ENCODE results near the gene SPART. TPM values are rescaled to one million over a fixed set of nuclear protein-coding genes. Genes with fewer than 3 reads are reported as not detected.

Gene SPART
- total RNA-seq, 4 donors from 2014 or later, result 79.1 to 117 (median 89.6) TPM

DNA sequence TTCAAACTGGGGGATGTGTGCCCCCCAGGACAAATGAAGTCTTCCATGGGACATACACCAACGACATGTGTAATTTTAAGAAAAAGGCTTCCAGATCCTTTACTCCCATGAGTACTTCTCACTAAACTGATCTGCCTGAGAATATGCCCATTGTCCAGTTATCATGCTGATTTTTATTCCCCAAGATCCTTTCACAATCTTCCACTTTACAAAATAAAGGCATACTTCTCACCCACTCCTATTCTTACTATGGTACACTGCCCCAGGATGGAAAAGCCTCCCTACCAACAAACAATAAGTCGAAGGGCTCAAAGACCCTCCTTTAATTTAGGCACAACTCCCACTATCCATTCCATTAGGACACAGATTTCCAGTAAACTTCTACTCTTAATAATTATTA is 3.5 kb downstream of the SPART start:
- TF ChIP-seq, protein P1, sequence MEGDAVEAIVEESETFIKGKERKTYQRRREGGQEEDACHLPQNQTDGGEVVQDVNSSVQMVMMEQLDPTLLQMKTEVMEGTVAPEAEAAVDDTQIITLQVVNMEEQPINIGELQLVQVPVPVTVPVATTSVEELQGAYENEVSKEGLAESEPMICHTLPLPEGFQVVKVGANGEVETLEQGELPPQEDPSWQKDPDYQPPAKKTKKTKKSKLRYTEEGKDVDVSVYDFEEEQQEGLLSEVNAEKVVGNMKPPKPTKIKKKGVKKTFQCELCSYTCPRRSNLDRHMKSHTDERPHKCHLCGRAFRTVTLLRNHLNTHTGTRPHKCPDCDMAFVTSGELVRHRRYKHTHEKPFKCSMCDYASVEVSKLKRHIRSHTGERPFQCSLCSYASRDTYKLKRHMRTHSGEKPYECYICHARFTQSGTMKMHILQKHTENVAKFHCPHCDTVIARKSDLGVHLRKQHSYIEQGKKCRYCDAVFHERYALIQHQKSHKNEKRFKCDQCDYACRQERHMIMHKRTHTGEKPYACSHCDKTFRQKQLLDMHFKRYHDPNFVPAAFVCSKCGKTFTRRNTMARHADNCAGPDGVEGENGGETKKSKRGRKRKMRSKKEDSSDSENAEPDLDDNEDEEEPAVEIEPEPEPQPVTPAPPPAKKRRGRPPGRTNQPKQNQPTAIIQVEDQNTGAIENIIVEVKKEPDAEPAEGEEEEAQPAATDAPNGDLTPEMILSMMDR (IDR thresholded peaks at IDR 0.05; ENCODE audit: low read depth), result no peak

DNA sequence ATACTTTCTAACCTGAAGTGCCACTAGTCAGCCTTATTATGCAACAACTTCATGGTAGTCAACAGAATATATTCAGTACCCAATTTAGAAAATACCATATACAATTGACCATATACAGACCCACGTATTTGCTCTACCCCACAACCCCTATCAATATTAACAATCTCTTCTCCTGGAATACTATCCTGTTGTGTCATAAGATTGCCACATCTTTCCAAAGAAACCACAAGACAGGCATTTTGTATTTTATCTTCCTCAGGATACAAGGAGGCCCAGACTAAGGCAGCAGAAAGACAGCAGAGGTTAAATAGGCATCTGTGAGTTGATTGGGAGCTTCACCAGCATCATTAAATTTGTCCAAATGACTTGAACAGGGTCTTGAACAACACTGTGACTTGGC is 4.5 kb downstream of the SPART start:
- TF ChIP-seq, protein P1 (IDR thresholded peaks at IDR 0.05; ENCODE audit: low read depth), result no peak

GRCh38 chr13:36339600-36340155 is 6.5 kb downstream of the SPART start:
- TF ChIP-seq, protein P1 (IDR thresholded peaks at IDR 0.05; ENCODE audit: low read depth), result no peak

DNA sequence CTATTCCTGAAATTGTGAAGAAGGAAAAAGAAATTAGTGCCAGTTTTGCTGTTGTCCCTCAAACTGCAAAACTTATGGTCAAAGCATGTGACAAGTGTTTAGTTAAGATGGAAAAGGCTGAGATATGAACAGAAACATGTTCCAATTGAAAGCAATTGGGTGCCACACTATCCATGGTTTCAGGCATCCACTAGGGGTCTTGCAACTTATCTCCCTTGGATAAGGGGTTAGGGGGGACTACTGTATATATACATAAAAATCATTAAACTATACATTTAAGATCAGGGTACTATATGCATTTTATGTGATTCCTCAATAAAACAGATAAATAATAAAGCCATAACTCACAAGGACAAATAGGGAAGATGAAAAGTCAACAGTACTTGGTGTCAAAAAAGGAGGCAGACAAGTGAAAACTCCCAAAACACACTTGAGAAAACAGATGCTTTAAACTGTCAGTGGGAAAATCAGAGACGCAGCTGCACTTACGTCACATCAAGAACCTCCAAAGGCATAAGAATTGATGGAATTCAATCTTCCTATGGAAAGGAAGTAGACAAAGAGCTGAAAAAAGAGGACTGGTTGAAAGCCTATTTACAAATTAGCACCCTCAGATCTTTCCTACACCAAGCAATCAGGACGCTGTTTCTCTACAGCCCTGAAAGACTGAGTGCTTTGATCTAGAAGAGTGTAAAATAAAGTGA is 8.1 kb downstream of the SPART start:
- TF ChIP-seq, protein P1 (IDR thresholded peaks at IDR 0.05; ENCODE audit: low read depth), result no peak

DNA sequence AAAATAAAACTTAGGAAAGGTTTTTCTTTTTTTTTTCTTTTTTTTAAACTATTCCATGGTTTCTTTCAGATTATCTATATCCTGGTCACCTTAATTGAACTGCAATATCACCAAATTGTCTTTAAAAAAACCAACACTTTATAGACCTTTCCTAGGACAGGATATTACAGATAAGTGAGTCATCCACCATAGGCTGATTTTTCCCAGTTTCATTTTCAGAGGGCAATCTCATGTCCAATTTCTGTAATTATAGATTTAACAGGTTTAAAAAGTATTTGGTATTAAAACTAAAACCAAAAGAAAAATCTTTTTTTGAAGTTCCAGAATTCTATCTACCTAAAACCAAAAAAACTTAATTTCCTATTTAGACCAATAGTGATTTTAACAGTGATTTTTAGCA is 13.2 kb downstream of the SPART start:
- TF ChIP-seq, protein P1 (IDR thresholded peaks at IDR 0.05; ENCODE audit: low read depth), result no peak

DNA sequence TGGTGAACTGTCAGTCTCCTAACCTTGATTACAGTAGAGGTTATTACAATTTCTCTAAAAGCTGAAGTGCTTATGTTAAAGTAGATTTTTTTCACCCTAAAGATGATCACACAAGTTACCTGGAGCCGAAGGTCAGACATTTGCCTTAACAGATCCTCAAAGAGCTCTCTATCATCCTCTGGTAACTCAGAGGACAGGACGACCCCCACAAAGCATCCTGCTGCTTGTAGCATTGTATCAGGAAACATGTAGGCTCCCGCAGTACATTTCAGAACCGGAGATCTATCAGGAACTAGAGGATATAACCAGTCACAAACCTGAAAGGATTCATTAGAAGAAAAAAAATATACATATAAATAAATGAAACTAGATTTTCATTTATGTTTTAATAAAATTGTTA is 14.9 kb downstream of the SPART start:
- TF ChIP-seq, protein P1 (IDR thresholded peaks at IDR 0.05; ENCODE audit: low read depth), result no peak

- TF ChIP-seq, protein P1 (IDR thresholded peaks at IDR 0.05; ENCODE audit: low read depth), result no peak
Measured at GRCh38 chr13:36329361-36329760, 16.8 kb downstream of the SPART start.

Measured in subcutaneous adipose tissue (tissue), 4 donors.